H1 (cell line): ENCODE data around the gene PPM1L. TPM values are rescaled to one million over a fixed set of nuclear protein-coding genes. Genes with fewer than 3 reads are reported as not detected.

Experiments
- BCL11A ChIP-seq, 2 experiments: IDR thresholded peaks; one replicate each; pipeline ENCODE4 v1.6.1; 2011; ENCODE audit warnings: low read depth in 2 of 2, low read length in 2 of 2, mild to moderate bottlenecking in 2 of 2
- E2F6 ChIP-seq: IDR thresholded peaks from 2 replicates; pipeline ENCODE4 v1.6.1; 2012; ENCODE audit warnings: inconsistent platforms
- KDM4A ChIP-seq: IDR thresholded peaks from one replicate; pipeline ENCODE4 v1.7.1; 2012; ENCODE audit warnings: low read depth, mild to moderate bottlenecking, moderate library complexity, low read length, inconsistent platforms; ENCODE audit not compliant: severe bottlenecking
- POLR2AphosphoS5 ChIP-seq: IDR thresholded peaks from 2 replicates; pipeline ENCODE4 v1.6.1; 2011; ENCODE audit warnings: low read depth, low read length
- SIN3A ChIP-seq, 2 experiments: IDR thresholded peaks in 1 of 2; conservative IDR thresholded peaks in 1 of 2; 2 replicates each; pipeline ENCODE4 v1.6.1; 2011 to 2012; ENCODE audit warnings: low read length in 2 of 2, improper control_type of control experiment in 1 of 2, low read depth in 1 of 2, mild to moderate bottlenecking in 1 of 2
- polyA plus RNA-seq, 7 experiments: library from polyadenylated mRNA; depleted of rRNA in 3 of 7; stranded (reverse) in 5 of 7; unstranded in 2 of 7; fragments of >200 nt in 5 of 7; fragments of 200-250 nt in 2 of 7; gene quantifications; 1 replicate in 5 of 7; 2 replicates in 1 of 7; 4 replicates in 1 of 7; pipeline versions ENCODE4 v1.2.1 to v1.2.3, GENCODE V29; 2011 to 2013; ENCODE audit warnings: missing spikeins in 2 of 7, mixed read lengths in 2 of 7
- total RNA-seq: library from RNA; stranded (reverse); fragmentation: NEBNext Ultra II Directional; extraction: Animal tissue kit (Norgen Biotek cat#: 25700); gene quantifications from 2 replicates; pipeline ENCODE4 v1.2.1, GENCODE V29; 2021

Gene PPM1L
- total and polyA plus RNA-seq, 2 of the 8 experiments (the other 6 are each of a cell fraction or from before 2014, with no cell fraction given) = 2.8 to 18.1 TPM

- TF ChIP-seq E2F6 (no peak), SIN3A (conservative IDR thresholded peaks at IDR 0.05 in 1 of 2, IDR thresholded peaks at IDR 0.05 in 1 of 2; ENCODE audit: low read depth in 1 of 2, low read length in 2 of 2) (no peak), BCL11A (IDR thresholded peaks at IDR 0.05; ENCODE audit: low read depth in 2 of 2, low read length in 2 of 2) (no peak), POLR2AphosphoS5 (no peak), KDM4A (no peak)
Observed at GRCh38 chr3:160870327-160870726, 114.3 kb downstream of the PPM1L start (continued).
